Measurements from ENCODE around the gene ITPR2. TPM values are rescaled to one million over a fixed set of nuclear protein-coding genes. Genes with fewer than 3 reads are reported as not detected.

ITPR2 gene
- polyA plus RNA-seq, 10 donors: 3.3 to 5.7 (median 4.1) TPM

DNA sequence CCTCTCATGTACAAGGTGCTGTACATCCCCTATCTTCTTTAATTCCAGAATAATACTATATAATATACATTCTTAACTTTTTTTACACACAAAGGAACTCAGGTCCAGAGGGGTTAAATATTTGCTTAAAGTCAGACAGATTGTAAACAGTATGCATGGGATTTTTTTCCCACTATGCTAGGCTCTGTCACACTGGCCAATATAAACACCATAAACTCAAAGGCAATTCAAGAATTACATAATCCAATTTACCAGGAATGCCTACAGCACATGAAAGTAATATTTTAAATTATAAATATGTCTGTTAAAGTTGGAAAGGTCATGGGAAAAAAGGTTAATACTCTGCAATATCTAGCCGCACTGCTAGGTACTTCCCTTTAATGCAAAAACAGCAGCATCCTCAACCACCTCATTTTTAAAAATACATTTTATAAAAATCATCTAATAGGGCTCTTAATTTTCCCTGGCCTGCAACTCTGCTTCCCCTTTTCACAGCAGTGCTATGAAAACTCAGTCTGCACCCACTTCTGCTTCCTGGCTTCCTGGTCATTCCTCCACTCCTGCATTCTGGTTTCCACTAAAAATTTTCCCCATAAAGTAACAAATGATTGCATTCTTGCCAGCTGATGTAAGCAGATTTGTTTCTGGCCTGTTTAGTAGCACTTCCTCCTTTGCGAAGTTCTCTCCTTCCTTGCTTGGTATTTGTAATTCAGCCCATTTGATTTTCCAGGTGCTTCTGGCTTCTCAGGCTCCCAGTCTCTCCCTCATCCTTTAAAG is 128.1 kb downstream of the ITPR2 start:
- DNase-seq: peak in 2 of 3 donors; percentile 17 to 39

- DNase-seq: no peak
Observed at GRCh38 chr12:26704214-26704613, 128.8 kb downstream of the ITPR2 start.

GRCh38 chr12:26702741-26703140 is 130.3 kb downstream of the ITPR2 start:
- no peak for DNase-seq

GRCh38 chr12:26701604-26702215 is 131.3 kb downstream of the ITPR2 start:
- DNase-seq: peak in 2 of 3 donors; percentile 34 to 60

GRCh38 chr12:26700430-26700829 is 132.6 kb downstream of the ITPR2 start:
- DNase-seq: no peak

- DNase-seq: no peak
Observed at GRCh38 chr12:26699237-26699636, 133.8 kb downstream of the ITPR2 start.

DNA sequence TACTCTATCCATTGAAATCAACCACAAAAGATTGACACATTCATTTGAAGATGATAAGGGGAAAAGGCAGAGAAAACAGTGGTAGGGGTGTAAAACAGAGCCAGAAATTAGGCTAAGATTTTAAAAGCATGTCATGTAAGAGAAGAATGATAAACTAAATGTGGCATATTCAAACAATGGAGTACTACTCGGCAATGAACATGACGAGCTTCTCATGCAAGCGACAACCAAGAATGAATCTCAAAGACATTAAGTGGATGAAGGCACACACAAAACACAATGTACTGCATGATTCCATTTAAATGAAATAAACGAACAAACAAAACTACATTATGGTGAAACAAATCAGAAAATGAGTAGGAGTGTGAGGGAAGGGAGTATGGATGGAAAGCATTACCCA is 134.8 kb downstream of the ITPR2 start:
- no peak for DNase-seq

GRCh38 chr12:26697217-26697616 is 135.8 kb downstream of the ITPR2 start:
- no peak for DNase-seq

GRCh38 chr12:26696613-26697092 is 136.3 kb downstream of the ITPR2 start:
- DNase-seq: no peak

GRCh38 chr12:26696048-26696612 is 136.9 kb downstream of the ITPR2 start:
- DNase-seq: no peak

DNA sequence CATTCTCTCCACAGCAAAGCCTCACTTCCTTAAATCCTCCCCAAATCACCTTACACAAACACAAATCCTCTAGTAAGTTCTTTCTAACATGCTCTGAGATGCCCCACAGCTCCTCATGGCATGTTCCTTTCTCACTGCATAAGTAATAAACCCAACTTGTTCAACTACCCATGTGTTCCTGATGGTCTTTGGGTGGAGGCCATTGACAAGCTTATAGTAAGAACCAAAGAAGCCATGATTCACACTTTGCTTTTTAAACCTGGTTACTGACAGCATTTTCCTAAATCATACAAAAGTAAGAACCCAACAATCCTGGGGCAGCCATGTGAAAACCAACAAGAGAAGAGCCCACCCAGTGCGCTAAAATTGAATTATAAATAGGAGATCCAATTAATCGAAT is 138.6 kb downstream of the ITPR2 start:
- DNase-seq: no peak

- DNase-seq: peak in 1 of 3 donors; percentile 59
Observed at GRCh38 chr12:26692407-26692806, 140.6 kb downstream of the ITPR2 start.

DNA sequence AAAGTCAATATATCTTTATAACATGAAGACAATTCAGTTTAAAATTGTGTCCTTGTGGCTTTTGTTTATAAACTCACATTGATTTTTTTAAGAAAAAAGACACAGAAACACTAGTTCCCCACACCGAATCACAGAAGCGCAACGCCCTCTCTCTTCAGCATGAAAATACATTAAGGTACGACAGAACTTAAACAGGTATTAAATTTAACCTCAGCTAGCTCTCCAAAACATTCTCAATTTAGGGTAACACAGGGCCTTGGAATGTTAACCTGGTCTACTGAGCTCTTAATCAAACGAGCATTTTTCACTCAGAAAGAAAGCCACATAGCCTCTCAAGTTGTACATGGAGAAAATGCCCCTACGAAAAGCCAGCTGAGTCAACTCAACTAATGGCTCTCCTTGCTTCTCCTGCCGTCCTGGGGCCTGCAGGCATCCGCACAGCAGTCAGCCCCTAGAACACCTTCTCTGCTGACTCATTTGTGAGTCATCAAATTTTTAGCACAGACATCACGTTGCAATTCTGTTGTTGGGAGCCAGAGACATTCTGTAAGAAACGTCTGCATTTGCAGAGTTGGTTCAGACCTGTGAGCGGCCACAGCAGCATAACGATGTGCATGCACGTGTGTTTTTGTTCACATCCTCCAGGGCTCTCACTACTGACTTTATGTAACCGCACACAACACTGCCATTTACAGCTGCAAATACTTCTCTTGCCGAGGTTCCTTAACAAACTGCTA is 141.6 kb downstream of the ITPR2 start:
- peak; percentile 25 to 93 (median 56) for DNase-seq

DNA sequence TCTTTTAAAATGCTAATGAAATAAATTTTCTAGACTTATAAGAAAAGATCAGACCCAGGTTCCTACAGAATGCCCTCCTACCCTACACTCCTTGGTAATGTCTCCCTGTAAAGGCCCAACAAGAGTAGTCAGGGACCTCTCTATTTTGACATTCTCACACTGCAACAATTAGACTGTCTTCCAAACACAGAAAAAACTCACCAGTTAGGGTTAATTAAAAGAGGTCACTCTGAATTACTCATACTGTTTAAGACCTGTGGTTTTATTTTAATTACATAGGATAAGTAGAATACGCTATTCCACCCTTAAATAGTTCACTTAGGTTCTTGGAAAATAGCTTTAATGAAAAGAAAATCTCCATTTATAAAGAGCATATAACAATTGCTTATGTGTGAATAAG is 142.4 kb downstream of the ITPR2 start:
- DNase-seq: no peak

- no peak for DNase-seq
Observed at GRCh38 chr12:26689281-26689841, 143.6 kb downstream of the ITPR2 start.

- no peak for DNase-seq
Observed at GRCh38 chr12:26688344-26688904, 144.6 kb downstream of the ITPR2 start.

- no peak for DNase-seq
Observed at GRCh38 chr12:26686408-26686807, 146.6 kb downstream of the ITPR2 start.

- DNase-seq: no peak
Observed at GRCh38 chr12:26684101-26684500, 148.9 kb downstream of the ITPR2 start.

- no peak for DNase-seq
Observed at GRCh38 chr12:26683443-26683842, 149.6 kb downstream of the ITPR2 start.

GRCh38 chr12:26680727-26681455 is 152.1 kb downstream of the ITPR2 start:
- peak in 2 of 3 donors; percentile 38 to 47 for DNase-seq

Data from muscle of back (tissue), 11 donors.